IMR-90 (cell line): Measurements from ENCODE around the gene EXD2. TPM values are rescaled to one million over a fixed set of nuclear protein-coding genes. Genes with fewer than 3 reads are reported as not detected.

ENCODE experiments used
- ATAC-seq: fragments of 200-7000 bp; cut with Tn5 transposase; 2 replicates; pipeline ENCODE4 v1.9.1; 2020; ENCODE audit warnings: low read depth, mild to moderate bottlenecking, moderate library complexity
- BruUV-seq: library from RNA; stranded (reverse); fragments of 400-500 nt; replicated peaks from 2 replicates; lab custom pipeline; 2021; lab: Mats Ljungman, UMichigan
- CTCF ChIA-PET: fragments of 300-600 bp; formaldehyde crosslinking; extraction: SDS; loops from one replicate; lab custom pipeline; 2021; ENCODE audit warnings: antibody characterized with exemption; lab: Yijun Ruan, JAX
- POLR2A ChIA-PET: fragments of 300-600 bp; sonication (Branson Sonifier 250); formaldehyde crosslinking; loops from one replicate; lab custom pipeline; 2022; ENCODE audit warnings: antibody characterized with exemption; ENCODE audit not compliant: unreplicated experiment; lab: Charles Lee
- DNase-seq: peaks from one replicate; pipeline ENCODE4 v3.0.0; 2013
- H2AFZ ChIP-seq: replicated peaks from 2 replicates; pipeline ENCODE3; 2013; ENCODE audit warnings: low read length, mild to moderate bottlenecking; ENCODE audit not compliant: poor library complexity
- H2AK5ac ChIP-seq: 2 replicates; pipeline ENCODE4 v1.6.1; 2013; ENCODE audit warnings: low read depth, low read length, inconsistent platforms
- H2AK9ac ChIP-seq: replicated peaks from 2 replicates; pipeline ENCODE3; 2013; ENCODE audit warnings: mild to moderate bottlenecking, low read depth, low read length, moderate library complexity; ENCODE audit not compliant: poor library complexity
- H2BK120ac ChIP-seq: 2 replicates; pipeline ENCODE4 v1.6.1; 2013; ENCODE audit warnings: low read depth, low read length, inconsistent platforms
- H2BK15ac ChIP-seq: 3 replicates; pipeline ENCODE4 v1.6.1; 2013; ENCODE audit warnings: low read depth, low read length, inconsistent platforms
- H2BK20ac ChIP-seq: 2 replicates; pipeline ENCODE4 v1.6.1; 2013; ENCODE audit warnings: low read depth, mild to moderate bottlenecking, inconsistent platforms, low read length, moderate library complexity
- H2BK5ac ChIP-seq: 2 replicates; pipeline ENCODE4 v1.6.1; 2013; ENCODE audit warnings: mild to moderate bottlenecking, low read depth, low read length, inconsistent platforms; ENCODE audit not compliant: poor library complexity, severe bottlenecking
- H3K14ac ChIP-seq: replicated peaks from 2 replicates; pipeline ENCODE4 v1.6.1; 2013; ENCODE audit warnings: low read depth, low read length, inconsistent platforms
- H3K18ac ChIP-seq: 2 replicates; pipeline ENCODE4 v1.6.1; 2013; ENCODE audit warnings: low read depth, low read length, control low read depth
- H3K23ac ChIP-seq: 2 replicates; pipeline ENCODE4 v1.6.1; 2013; ENCODE audit warnings: low read depth, low read length, inconsistent platforms
- H3K27ac ChIP-seq: 2 replicates; pipeline ENCODE4 v1.5.1; 2013; ENCODE audit warnings: mild to moderate bottlenecking, control low read depth, low read length; ENCODE audit not compliant: insufficient read depth
- H3K27me3 ChIP-seq: 2 replicates; pipeline ENCODE4 v1.6.1; 2013; ENCODE audit warnings: low read length; ENCODE audit not compliant: control insufficient read depth, insufficient read depth
- H3K36me3 ChIP-seq: 2 replicates; pipeline ENCODE4 v1.6.1; 2013; ENCODE audit warnings: low read length, mixed read lengths; ENCODE audit not compliant: control insufficient read depth, insufficient read depth
- H3K4ac ChIP-seq: 2 replicates; pipeline ENCODE4 v1.6.1; 2013; ENCODE audit warnings: low read depth, low read length, inconsistent platforms
- H3K4me1 ChIP-seq: 2 replicates; pipeline ENCODE4 v1.6.1; 2013; ENCODE audit warnings: low read length, mixed read lengths; ENCODE audit not compliant: control insufficient read depth, insufficient read depth
- H3K4me2 ChIP-seq: 2 replicates; pipeline ENCODE4 v1.6.1; 2013; ENCODE audit warnings: low read depth, mild to moderate bottlenecking, control low read depth, low read length, moderate library complexity
- H3K4me3 ChIP-seq: 2 replicates; pipeline ENCODE4 v1.5.1; 2013; ENCODE audit warnings: low read depth, mild to moderate bottlenecking, control low read depth, low read length, moderate library complexity; ENCODE audit not compliant: insufficient read depth
- H3K56ac ChIP-seq: 2 replicates; pipeline ENCODE4 v1.6.1; 2013; ENCODE audit warnings: low read length, inconsistent platforms; ENCODE audit not compliant: insufficient read depth; ENCODE audit errors: extremely low read depth
- H3K79me1 ChIP-seq, 2 experiments: 2 replicates each; pipeline ENCODE4 v1.6.1; 2013; ENCODE audit warnings: low read length in 2 of 2, inconsistent platforms in 1 of 2, low read depth in 1 of 2
- H3K9ac ChIP-seq: 2 replicates; pipeline ENCODE4 v1.6.1; 2013; ENCODE audit warnings: low read depth, low read length, control low read depth
- H3K9me1 ChIP-seq: 2 replicates; pipeline ENCODE4 v1.6.1; 2013; ENCODE audit warnings: low read length, inconsistent platforms; ENCODE audit not compliant: insufficient read depth
- H3K9me3 ChIP-seq: 2 replicates; pipeline ENCODE4 v1.6.1; 2013; ENCODE audit warnings: low read length; ENCODE audit not compliant: control insufficient read depth, insufficient read depth
- H4K20me1 ChIP-seq: 2 replicates; pipeline ENCODE4 v1.6.1; 2013; ENCODE audit warnings: low read length, inconsistent platforms; ENCODE audit not compliant: insufficient read depth
- H4K5ac ChIP-seq: 2 replicates; pipeline ENCODE4 v1.6.1; 2013; ENCODE audit warnings: mild to moderate bottlenecking, low read depth, low read length, control low read depth
- H4K8ac ChIP-seq, 2 experiments: 2 replicates each; pipeline ENCODE4 v1.6.1; 2013; ENCODE audit warnings: low read depth in 2 of 2, low read length in 2 of 2, control low read depth in 1 of 2, inconsistent platforms in 1 of 2
- H4K91ac ChIP-seq: 2 replicates; pipeline ENCODE4 v1.6.1; 2013; ENCODE audit warnings: low read depth, low read length, inconsistent platforms; ENCODE audit not compliant: insufficient read depth
- BHLHE40 ChIP-seq: fragments of 150-350 bp; IDR thresholded peaks from 2 replicates; pipeline ENCODE4 v1.6.1; 2016; ENCODE audit warnings: mild to moderate bottlenecking, low read depth, low read length
- CEBPB ChIP-seq: IDR thresholded peaks from 2 replicates; pipeline ENCODE4 v1.6.1; 2012; ENCODE audit warnings: low read depth, low read length, improper control_type of control experiment
- CHD1 ChIP-seq: IDR thresholded peaks from 2 replicates; pipeline ENCODE4 v1.6.1; 2012; ENCODE audit warnings: low read depth, low read length, improper control_type of control experiment
- FOS ChIP-seq: fragments of 150-350 bp; IDR thresholded peaks from 2 replicates; pipeline ENCODE4 v1.6.1; 2016; ENCODE audit warnings: low read depth, low read length
- MAFK ChIP-seq: IDR thresholded peaks from 2 replicates; pipeline ENCODE4 v1.6.1; 2012; ENCODE audit warnings: low read depth, low read length, improper control_type of control experiment
- MAZ ChIP-seq: IDR thresholded peaks from 2 replicates; pipeline ENCODE4 v1.6.1; 2012; ENCODE audit warnings: low read depth, mild to moderate bottlenecking, low read length, improper control_type of control experiment, moderate library complexity, borderline replicate concordance
- MXI1 ChIP-seq: IDR thresholded peaks from 2 replicates; pipeline ENCODE4 v1.6.1; 2012; ENCODE audit warnings: low read depth, mild to moderate bottlenecking, low read length, moderate library complexity, borderline replicate concordance
- NFE2L2 ChIP-seq: fragments of 150-350 bp; IDR thresholded peaks from 2 replicates; pipeline ENCODE4 v1.6.1; 2016; ENCODE audit warnings: low read depth, mild to moderate bottlenecking, low read length
- POLR2A ChIP-seq: IDR thresholded peaks from 2 replicates; pipeline ENCODE4 v1.6.1; 2012; ENCODE audit warnings: mild to moderate bottlenecking, low read depth, low read length
- RAD21 ChIP-seq: IDR thresholded peaks from 2 replicates; pipeline ENCODE4 v1.6.1; 2012; ENCODE audit warnings: low read length, improper control_type of control experiment
- RCOR1 ChIP-seq: IDR thresholded peaks from 2 replicates; pipeline ENCODE4 v1.6.1; 2012; ENCODE audit warnings: mild to moderate bottlenecking, low read length, improper control_type of control experiment; ENCODE audit not compliant: insufficient replicate concordance
- RFX5 ChIP-seq: IDR thresholded peaks from 2 replicates; pipeline ENCODE4 v1.8.0; 2012; ENCODE audit warnings: low read depth, mild to moderate bottlenecking, low read length, moderate library complexity
- SMC3 ChIP-seq: fragments of 150-350 bp; IDR thresholded peaks from 2 replicates; pipeline ENCODE4 v1.6.1; 2016; ENCODE audit warnings: low read depth, mild to moderate bottlenecking, antibody characterized with exemption, low read length, moderate library complexity
- WGBS, 2 experiments: methylation state at CpG; one replicate each; pipeline versions ENCODE4 v1.1.5 to v1.1.7; 2013; ENCODE audit warnings: missing lambda C conversion rate in 2 of 2; ENCODE audit not compliant: insufficient read length in 1 of 2; ENCODE audit errors: extremely low coverage in 2 of 2; 5-methylcytosine and 5-hydroxymethylcytosine counted together
- dilution Hi-C: fragments of 300-500 bp; cut with HindIII; formaldehyde crosslinking; loops from one replicate; pipeline ENCODE4 v1.14.3; 2018; ENCODE audit warnings: low sequenced_read_pairs; ENCODE audit not compliant: unreplicated experiment
- in situ Hi-C: fragments of 300-500 bp; cut with MboI; formaldehyde crosslinking; loops from 3 replicates; pipeline ENCODE4 v1.14.3; 2019; ENCODE audit warnings: low sequenced_read_pairs, inconsistent platforms, mixed read lengths
- intact Hi-C: fragments of 100-400 bp; cut with micrococcal nuclease; formaldehyde crosslinking; loops from 2 replicates; pipeline ENCODE4 v1.10.0; 2022
- polyA plus RNA-seq, 3 experiments: library from polyadenylated mRNA; depleted of rRNA; stranded (reverse); fragments of >200 nt; gene quantifications; 2 replicates each; pipeline ENCODE4 v1.2.3, GENCODE V29; 2012; ENCODE audit warnings: low replicate concordance in 1 of 3
- total RNA-seq: library from RNA; depleted of rRNA; stranded (reverse); fragments of >200 nt; gene quantifications from 2 replicates; pipeline ENCODE4 v1.2.3, GENCODE V29; 2012
- TF ChIP-seq, protein P1 (sequence below): fragments of 150-350 bp; IDR thresholded peaks from 2 replicates; pipeline ENCODE4 v1.6.1; 2016; ENCODE audit warnings: low read depth, mild to moderate bottlenecking, low read length, moderate library complexity, borderline replicate concordance
- TF ChIP-seq, protein P2 (sequence below): fragments of 150-350 bp; IDR thresholded peaks from 2 replicates; pipeline ENCODE4 v1.6.1; 2017; ENCODE audit warnings: mild to moderate bottlenecking, antibody characterized with exemption, low read length, low read depth
- TF ChIP-seq, protein P3 (sequence below): conservative IDR thresholded peaks from 2 replicates; pipeline ENCODE4 v1.5.1; 2012; ENCODE audit warnings: mild to moderate bottlenecking, low read depth, low read length, improper control_type of control experiment

Gene EXD2
- total and polyA plus RNA-seq, 2 of the 4 experiments (the other 2 are of a cell fraction): 11.0 to 13.3 TPM

DNA sequence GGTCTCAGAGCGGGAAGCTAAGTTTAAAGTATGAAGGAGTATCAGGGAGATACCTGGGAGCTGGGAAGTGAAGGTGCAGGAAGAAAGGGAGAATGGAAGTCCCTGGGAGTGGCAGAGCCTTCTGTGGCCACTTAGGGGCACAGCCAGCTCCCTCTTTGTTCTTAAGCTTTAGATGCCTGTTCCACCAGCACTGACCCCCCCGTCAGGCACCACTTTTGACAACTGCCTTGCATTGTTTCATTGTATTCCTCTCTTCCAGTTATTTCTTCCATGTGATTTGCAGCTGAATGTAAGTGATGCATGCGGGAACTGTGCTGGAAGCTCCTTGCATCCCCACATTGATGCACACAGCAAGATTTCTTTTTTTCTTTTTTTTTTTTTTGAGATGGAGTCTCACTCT lies 71.2 kb downstream of the EXD2 start:
- H3K9me1 ChIP-seq: peaks cover 14% of the 10 kb centered on the region
- H3K27me3 ChIP-seq: peaks cover 45% of the 10 kb centered on the region
- DNase-seq (no peak), ATAC-seq (no peak)
- in situ Hi-C loops (loop anchor here (25.0 kb wide), 1 partner anchor 475 kb away; no protein-coding TSS in a partner anchor), intact Hi-C loops (loop anchor here (5.0 kb wide), 1 partner anchor 85 kb away; no protein-coding TSS in a partner anchor), dilution Hi-C loops (no loop called here)
- H3K9me3 ChIP-seq: no peaks in the 10 kb centered on the region
- no peaks in the 10 kb centered on the region for H3K36me3 ChIP-seq
- no peak overlapping the region for H3K14ac ChIP-seq
- no peak overlapping the region for H3K27ac ChIP-seq
- H2BK5ac ChIP-seq: no peak overlapping the region
- ChIA-PET CTCF (interaction anchor here (0.7 to 1.3 kb wide), 2 partner anchors 11 to 133 kb away, joined by 3 read pairs; no protein-coding TSS in a partner anchor), POLR2A (no interaction called here)
- no peak overlapping the region for H3K4ac ChIP-seq
- H3K4me1 ChIP-seq: peaks cover 3% of the 10 kb centered on the region
- H3K9ac ChIP-seq: no peak overlapping the region
- H3K18ac ChIP-seq: no peak overlapping the region
- WGBS, 2 experiments: 100% methylated on average over 1 of the region's 3 CpGs; no CpG with 5 or more reads in 1 of the 2 experiments
- H2AK5ac ChIP-seq: no peak overlapping the region
- H3K79me1 ChIP-seq: no peaks in the 10 kb centered on the region
- TF ChIP-seq, protein P1, sequence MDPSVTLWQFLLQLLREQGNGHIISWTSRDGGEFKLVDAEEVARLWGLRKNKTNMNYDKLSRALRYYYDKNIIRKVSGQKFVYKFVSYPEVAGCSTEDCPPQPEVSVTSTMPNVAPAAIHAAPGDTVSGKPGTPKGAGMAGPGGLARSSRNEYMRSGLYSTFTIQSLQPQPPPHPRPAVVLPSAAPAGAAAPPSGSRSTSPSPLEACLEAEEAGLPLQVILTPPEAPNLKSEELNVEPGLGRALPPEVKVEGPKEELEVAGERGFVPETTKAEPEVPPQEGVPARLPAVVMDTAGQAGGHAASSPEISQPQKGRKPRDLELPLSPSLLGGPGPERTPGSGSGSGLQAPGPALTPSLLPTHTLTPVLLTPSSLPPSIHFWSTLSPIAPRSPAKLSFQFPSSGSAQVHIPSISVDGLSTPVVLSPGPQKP: no peak
- TF ChIP-seq RFX5: no peak
- TF ChIP-seq, protein P2, sequence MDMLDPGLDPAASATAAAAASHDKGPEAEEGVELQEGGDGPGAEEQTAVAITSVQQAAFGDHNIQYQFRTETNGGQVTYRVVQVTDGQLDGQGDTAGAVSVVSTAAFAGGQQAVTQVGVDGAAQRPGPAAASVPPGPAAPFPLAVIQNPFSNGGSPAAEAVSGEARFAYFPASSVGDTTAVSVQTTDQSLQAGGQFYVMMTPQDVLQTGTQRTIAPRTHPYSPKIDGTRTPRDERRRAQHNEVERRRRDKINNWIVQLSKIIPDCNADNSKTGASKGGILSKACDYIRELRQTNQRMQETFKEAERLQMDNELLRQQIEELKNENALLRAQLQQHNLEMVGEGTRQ: no peak
- no peak for TF ChIP-seq RCOR1
- no peak for TF ChIP-seq CEBPB
- no peak for TF ChIP-seq FOS
- TF ChIP-seq MAZ: no peak
- no peak for TF ChIP-seq MXI1
- no peak for TF ChIP-seq NFE2L2
- TF ChIP-seq POLR2A: no peak
- TF ChIP-seq SMC3: no peak
- TF ChIP-seq BHLHE40: no peak
- TF ChIP-seq, protein P3, sequence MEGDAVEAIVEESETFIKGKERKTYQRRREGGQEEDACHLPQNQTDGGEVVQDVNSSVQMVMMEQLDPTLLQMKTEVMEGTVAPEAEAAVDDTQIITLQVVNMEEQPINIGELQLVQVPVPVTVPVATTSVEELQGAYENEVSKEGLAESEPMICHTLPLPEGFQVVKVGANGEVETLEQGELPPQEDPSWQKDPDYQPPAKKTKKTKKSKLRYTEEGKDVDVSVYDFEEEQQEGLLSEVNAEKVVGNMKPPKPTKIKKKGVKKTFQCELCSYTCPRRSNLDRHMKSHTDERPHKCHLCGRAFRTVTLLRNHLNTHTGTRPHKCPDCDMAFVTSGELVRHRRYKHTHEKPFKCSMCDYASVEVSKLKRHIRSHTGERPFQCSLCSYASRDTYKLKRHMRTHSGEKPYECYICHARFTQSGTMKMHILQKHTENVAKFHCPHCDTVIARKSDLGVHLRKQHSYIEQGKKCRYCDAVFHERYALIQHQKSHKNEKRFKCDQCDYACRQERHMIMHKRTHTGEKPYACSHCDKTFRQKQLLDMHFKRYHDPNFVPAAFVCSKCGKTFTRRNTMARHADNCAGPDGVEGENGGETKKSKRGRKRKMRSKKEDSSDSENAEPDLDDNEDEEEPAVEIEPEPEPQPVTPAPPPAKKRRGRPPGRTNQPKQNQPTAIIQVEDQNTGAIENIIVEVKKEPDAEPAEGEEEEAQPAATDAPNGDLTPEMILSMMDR: no peak
- no peak for TF ChIP-seq RAD21
- TF ChIP-seq CHD1: no peak
- no peak for TF ChIP-seq MAFK
- H2BK20ac ChIP-seq: no peak overlapping the region
- no peak overlapping the region for H4K5ac ChIP-seq
- no peak overlapping the region for H3K4me2 ChIP-seq
- H4K20me1 ChIP-seq: peaks cover 8% of the 10 kb centered on the region
- H2AFZ ChIP-seq: no peak overlapping the region
- BruUV-seq: no TSS peak
- H3K4me3 ChIP-seq: no peak overlapping the region
- no peak overlapping the region for H2BK15ac ChIP-seq
- H2BK120ac ChIP-seq: no peak overlapping the region
- H2AK9ac ChIP-seq: no peak overlapping the region
- no peak overlapping the region for H4K8ac ChIP-seq
- H3K23ac ChIP-seq: no peak overlapping the region
- H4K91ac ChIP-seq: no peak overlapping the region
- H3K56ac ChIP-seq: no peak overlapping the region
